ENCODE measurements around the gene NUPR1.

The NUPR1 gene

DNA sequence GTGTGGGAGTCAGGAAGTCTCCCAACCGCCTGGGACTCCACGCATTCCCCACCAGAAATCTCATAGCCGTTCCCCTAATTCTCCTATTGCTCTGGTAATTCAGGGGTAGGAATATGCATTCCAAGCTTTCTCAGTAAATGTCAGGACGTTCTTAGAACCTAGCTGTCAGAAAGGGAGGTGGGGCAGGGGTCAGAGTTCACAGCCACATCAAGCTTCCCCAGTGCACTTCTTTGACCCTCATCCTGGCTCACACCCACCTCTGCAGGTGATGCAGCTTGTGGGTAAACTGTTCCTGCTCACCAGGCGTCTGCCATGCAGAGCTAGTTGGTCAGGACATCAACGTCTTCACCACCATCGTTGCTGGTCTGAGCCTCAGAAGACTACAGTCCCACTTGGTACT is 18.1 kb downstream of the NUPR1 start:
- Histone ChIP-seq H3K9me3 (ENCODE audit: low read length) (no peaks in the 10 kb centered on the region), H3K4me3 (ENCODE audit: low read depth in 1 of 2, low read length in 2 of 2) (no peak overlapping the region), H3K4me1 (ENCODE audit: insufficient read depth, low read length) (peaks cover 11% of the 10 kb centered on the region), H3K27ac (ENCODE audit: low read depth, low read length) (no peak overlapping the region), H3K9ac (ENCODE audit: low read length) (no peak overlapping the region), H3K27me3 (ENCODE audit: control insufficient read depth in 1 of 2, insufficient read depth in 2 of 2, low read length in 2 of 2) (no peaks in the 10 kb centered on the region), H3K36me3 (ENCODE audit: insufficient read depth, low read length) (no peaks in the 10 kb centered on the region)

DNA sequence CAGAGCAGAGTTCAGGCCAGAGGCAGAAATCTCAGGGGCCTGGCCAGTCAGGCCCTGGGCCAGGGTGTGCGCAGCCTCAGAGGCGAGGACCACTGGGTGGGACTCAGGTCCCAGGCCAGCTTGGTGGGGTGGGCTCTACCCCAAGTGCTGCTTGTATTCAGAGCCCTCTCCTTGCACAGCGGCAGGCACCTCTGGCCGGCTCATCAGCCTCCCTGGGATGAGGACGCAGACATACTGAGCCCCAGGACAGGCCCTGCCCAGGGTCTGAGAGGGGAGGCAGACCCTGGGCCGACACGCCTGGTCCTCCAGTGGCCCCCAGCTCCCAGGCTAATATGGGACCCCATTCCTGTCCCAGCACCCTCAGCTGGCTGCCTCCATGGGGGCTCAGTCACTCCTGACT is 24.5 kb downstream of the NUPR1 start:
- Histone ChIP-seq H3K27me3 (ENCODE audit: control insufficient read depth in 1 of 2, insufficient read depth in 2 of 2, low read length in 2 of 2) (no peaks in the 10 kb centered on the region), H3K27ac (ENCODE audit: low read depth, low read length) (no peak overlapping the region), H3K9ac (ENCODE audit: low read length) (no peak overlapping the region), H3K36me3 (ENCODE audit: insufficient read depth, low read length) (no peaks in the 10 kb centered on the region), H3K4me1 (ENCODE audit: insufficient read depth, low read length) (no peaks in the 10 kb centered on the region), H3K4me3 (ENCODE audit: low read depth in 1 of 2, low read length in 2 of 2) (no peak overlapping the region), H3K9me3 (ENCODE audit: low read length) (no peaks in the 10 kb centered on the region)

DNA sequence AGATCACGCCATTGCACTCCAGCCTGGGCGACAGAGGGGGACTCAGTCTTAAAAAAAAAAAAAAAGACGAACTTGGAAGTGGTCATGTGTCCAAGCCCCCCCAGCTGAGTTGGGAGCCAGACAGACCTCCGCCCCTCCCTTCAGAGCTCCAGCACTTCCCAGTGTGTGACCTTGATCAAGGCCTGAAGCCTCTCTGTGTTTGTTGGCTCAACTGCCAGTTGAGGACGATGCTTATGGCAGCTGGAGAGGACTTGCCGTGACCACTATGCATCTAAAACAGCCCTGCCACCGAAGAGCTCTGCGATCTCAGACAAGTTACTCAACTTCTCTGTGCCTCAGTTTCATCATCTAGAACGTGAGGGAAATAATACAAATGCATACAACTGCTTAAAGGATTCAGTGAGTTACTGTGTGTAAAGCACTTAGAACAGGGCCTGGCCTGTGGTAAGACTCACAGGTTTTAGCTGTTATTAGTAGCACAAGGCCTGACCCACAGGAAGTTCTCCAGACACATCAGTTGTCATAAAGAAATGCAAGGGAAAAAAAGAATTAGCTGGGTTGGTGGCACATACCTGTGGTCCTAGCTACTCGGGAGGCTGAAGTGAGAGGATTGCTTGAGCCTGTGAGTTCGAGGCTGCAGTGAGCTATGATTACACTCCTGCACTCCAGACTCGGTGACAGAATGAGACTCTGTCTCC is 25.1 kb downstream of the NUPR1 start:
- H3K27me3 ChIP-seq (ENCODE audit: control insufficient read depth in 1 of 2, insufficient read depth in 2 of 2, low read length in 2 of 2) = no peaks in the 10 kb centered on the region
- H3K36me3 ChIP-seq (ENCODE audit: insufficient read depth, low read length) = no peaks in the 10 kb centered on the region
- H3K4me1 ChIP-seq (ENCODE audit: insufficient read depth, low read length) = no peaks in the 10 kb centered on the region
- no peak overlapping the region for H3K4me3 ChIP-seq (ENCODE audit: low read depth in 1 of 2, low read length in 2 of 2)
- no peak overlapping the region for H3K9ac ChIP-seq (ENCODE audit: low read length)
- H3K9me3 ChIP-seq (ENCODE audit: low read length) = no peaks in the 10 kb centered on the region
- no peak overlapping the region for H3K27ac ChIP-seq (ENCODE audit: low read depth, low read length)

DNA sequence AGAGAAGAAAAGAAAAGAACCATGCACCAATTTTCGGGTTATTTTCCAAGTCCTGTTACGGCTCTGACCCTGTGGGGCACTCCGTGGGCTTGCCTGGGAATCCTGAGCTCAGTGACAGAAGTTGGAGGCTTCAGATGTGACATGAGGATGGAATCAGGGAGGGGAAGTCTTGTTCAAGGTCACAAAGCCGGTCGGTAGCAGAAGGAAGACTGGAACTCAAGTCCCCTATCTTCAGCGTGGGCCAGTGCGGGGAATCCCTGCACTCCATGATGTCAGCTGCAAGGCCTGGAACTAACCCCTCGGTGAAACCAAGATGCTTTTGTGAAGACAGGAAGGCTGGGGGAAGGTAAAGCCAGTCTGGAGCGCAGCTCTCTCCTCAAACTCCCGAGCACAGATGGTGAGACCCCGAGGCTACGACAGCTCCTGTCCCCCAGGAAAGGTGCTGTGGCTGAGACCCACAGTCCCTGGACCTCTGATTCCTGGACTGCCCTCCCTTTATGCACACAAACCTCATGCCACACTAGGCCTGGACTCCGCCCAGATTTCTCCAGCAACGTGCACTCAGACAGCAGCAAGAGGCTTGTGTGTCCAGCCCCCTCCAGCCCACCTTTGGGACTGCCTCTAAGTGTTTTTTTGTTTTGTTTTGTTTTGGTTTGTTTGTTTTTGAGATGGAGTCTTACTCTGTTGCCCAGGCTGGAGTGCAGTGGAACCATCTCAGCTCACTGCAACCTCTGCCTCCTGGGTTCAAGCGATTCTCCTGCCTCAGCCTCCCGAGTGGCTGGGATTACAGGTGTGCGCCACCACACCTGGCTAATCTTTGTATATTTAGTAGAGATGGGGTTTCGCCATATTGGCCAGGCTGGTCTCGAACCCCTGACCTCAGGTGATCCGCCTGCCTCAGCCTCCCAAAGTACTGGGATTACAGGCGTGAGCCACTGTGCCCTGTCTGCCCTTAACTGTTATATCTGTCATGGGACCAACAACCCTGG is 26.7 kb downstream of the NUPR1 start:
- Histone ChIP-seq H3K4me1 (ENCODE audit: insufficient read depth, low read length) (no peaks in the 10 kb centered on the region), H3K4me3 (ENCODE audit: low read depth in 1 of 2, low read length in 2 of 2) (no peak overlapping the region), H3K27ac (ENCODE audit: low read depth, low read length) (no peak overlapping the region), H3K9me3 (ENCODE audit: low read length) (no peaks in the 10 kb centered on the region), H3K9ac (ENCODE audit: low read length) (no peak overlapping the region), H3K27me3 (ENCODE audit: control insufficient read depth in 1 of 2, insufficient read depth in 2 of 2, low read length in 2 of 2) (no peaks in the 10 kb centered on the region), H3K36me3 (ENCODE audit: insufficient read depth, low read length) (no peaks in the 10 kb centered on the region)

DNA sequence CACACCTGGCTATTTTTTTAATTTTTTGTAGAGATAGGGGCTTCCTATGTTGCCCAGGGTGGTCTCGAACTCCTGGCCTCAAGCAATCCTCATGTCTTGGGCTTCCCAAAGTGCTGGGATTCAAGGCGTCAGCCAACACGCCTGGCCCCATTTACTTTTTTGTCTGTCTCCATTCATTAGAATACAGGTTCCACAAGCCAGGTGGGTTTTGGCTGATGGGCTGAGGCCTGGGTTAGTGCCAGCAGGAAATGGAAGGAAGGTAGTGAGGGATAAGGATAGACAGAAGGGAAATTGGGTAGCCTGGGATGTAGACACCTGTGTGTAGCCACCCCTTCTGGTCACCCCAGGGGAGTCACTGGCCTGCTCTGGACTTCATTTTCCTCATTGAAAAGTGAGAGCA is 27.7 kb downstream of the NUPR1 start:
- H3K9ac ChIP-seq (ENCODE audit: low read length) = no peak overlapping the region
- H3K9me3 ChIP-seq (ENCODE audit: low read length) = no peaks in the 10 kb centered on the region
- no peak overlapping the region for H3K27ac ChIP-seq (ENCODE audit: low read depth, low read length)
- no peaks in the 10 kb centered on the region for H3K27me3 ChIP-seq (ENCODE audit: control insufficient read depth in 1 of 2, insufficient read depth in 2 of 2, low read length in 2 of 2)
- H3K4me1 ChIP-seq (ENCODE audit: insufficient read depth, low read length) = no peaks in the 10 kb centered on the region
- no peak overlapping the region for H3K4me3 ChIP-seq (ENCODE audit: low read depth in 1 of 2, low read length in 2 of 2)
- no peaks in the 10 kb centered on the region for H3K36me3 ChIP-seq (ENCODE audit: insufficient read depth, low read length)

DNA sequence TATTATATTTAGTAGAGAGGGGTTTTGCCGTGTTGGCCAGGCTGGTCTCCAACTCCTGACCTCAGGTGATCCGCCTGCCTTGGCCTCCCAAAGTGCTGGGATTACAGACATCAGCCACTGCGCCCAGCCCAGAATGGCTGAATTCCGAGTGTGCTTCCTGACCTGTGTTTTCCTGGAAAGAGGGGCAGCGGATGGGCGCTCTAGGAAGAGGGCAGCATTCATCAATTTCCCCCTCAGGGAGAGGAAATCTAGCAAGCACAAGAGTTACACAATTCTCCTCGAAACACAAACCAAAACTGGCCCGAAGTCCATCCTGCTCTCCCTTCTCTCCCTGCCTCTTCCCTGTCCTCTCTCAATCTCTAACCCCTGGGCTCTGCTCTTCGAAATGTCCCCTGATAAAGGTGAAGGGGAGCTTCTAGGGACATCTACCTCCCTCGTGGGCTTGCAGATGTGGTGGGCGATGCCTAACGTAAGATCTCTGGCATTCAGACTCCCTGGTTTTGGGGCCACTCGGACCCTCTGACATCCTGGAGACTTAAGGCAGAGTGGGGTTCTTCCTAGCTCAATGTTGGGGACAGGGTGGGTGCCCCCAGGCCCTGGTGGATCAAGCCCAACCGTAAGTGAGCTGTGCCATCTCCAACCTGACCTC is 33.2 kb downstream of the NUPR1 start:
- Histone ChIP-seq H3K9ac (ENCODE audit: low read length) (no peak overlapping the region), H3K9me3 (ENCODE audit: low read length) (no peaks in the 10 kb centered on the region), H3K27me3 (ENCODE audit: control insufficient read depth in 1 of 2, insufficient read depth in 2 of 2, low read length in 2 of 2) (no peaks in the 10 kb centered on the region), H3K4me1 (ENCODE audit: insufficient read depth, low read length) (no peaks in the 10 kb centered on the region), H3K36me3 (ENCODE audit: insufficient read depth, low read length) (no peaks in the 10 kb centered on the region), H3K4me3 (ENCODE audit: low read depth in 1 of 2, low read length in 2 of 2) (no peak overlapping the region), H3K27ac (ENCODE audit: low read depth, low read length) (no peak overlapping the region)

DNA sequence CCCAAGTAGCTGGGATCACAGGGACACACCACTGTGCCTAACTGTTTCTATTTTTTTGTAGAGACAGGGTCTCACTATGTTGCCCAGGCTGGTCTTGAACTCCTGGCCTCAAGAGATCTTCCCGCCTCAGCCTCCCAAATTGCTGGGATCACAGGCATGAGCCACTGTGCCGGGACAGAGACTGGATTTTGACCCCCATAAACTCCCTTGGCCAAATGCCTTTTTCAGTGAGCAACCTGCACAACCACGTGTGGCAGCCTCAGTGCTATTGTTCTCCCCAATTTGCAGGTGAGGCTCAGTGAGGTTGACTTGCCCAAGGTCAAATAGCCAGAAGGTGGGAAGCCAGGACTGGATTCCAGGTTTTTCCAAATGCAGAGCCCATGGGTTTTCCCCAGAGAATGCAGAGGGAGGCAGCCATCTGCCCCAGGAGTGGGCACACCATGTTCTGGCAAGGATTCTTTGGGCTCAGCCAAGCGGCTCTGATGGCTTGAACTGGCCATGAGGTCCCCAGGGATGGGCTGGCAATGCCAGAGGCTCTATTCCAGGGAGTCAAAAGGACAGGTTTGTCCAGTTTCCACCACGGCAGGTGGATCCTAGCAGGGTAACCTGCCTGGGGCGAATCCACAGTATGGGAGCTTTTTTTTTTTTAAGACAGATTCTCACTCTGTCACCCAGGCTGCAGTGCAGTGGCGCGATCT is 33.9 kb downstream of the NUPR1 start:
- Histone ChIP-seq H3K9ac (ENCODE audit: low read length) (no peak overlapping the region), H3K4me1 (ENCODE audit: insufficient read depth, low read length) (no peaks in the 10 kb centered on the region), H3K4me3 (ENCODE audit: low read depth in 1 of 2, low read length in 2 of 2) (no peak overlapping the region), H3K36me3 (ENCODE audit: insufficient read depth, low read length) (no peaks in the 10 kb centered on the region), H3K9me3 (ENCODE audit: low read length) (no peaks in the 10 kb centered on the region), H3K27ac (ENCODE audit: low read depth, low read length) (no peak overlapping the region), H3K27me3 (ENCODE audit: control insufficient read depth in 1 of 2, insufficient read depth in 2 of 2, low read length in 2 of 2) (no peaks in the 10 kb centered on the region)

DNA sequence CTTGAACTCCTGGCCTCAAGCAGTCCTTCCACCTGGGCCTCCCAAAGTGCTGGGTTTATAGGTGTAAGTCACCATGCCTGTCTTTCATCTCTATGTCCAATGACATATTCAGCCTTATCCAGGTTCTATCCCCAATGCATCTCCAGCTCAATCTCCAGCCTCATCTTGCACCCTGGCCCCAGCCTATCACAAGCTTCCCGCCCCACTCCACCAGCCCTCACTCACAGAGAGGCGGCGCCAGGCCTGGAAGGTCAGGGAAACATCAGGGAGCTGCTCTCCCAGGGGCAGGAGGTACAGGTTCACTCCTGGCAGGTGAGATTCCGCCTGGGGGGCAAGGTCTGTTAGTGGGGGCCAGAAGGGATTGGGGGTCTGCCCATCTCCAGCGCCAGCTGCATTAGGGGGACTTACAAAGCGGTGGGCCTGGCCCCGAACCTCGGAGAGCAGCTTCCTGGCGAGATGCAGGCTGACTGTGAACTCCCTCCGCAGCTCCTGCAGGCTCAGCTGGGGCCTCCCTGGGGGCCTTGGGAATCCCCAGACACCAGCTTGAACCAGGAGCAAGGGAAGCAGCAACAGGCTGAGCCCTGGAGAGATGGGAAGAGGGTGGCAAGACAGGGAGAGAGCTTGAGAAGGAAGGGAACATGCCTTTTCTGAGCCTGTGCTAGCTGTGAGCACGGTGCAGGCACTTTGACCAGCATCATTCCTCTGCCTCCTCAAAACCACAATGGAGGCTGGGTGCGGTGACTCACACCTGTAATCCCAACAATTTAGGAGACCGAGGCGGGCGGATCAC is 35.1 kb downstream of the NUPR1 start:
- no peak overlapping the region for H3K27ac ChIP-seq (ENCODE audit: low read depth, low read length)
- no peak overlapping the region for H3K9ac ChIP-seq (ENCODE audit: low read length)
- H3K27me3 ChIP-seq (ENCODE audit: control insufficient read depth in 1 of 2, insufficient read depth in 2 of 2, low read length in 2 of 2) = no peaks in the 10 kb centered on the region
- no peaks in the 10 kb centered on the region for H3K9me3 ChIP-seq (ENCODE audit: low read length)
- H3K4me3 ChIP-seq (ENCODE audit: low read depth in 1 of 2, low read length in 2 of 2) = no peak overlapping the region
- H3K36me3 ChIP-seq (ENCODE audit: insufficient read depth, low read length) = no peaks in the 10 kb centered on the region
- H3K4me1 ChIP-seq (ENCODE audit: insufficient read depth, low read length) = no peaks in the 10 kb centered on the region

DNA sequence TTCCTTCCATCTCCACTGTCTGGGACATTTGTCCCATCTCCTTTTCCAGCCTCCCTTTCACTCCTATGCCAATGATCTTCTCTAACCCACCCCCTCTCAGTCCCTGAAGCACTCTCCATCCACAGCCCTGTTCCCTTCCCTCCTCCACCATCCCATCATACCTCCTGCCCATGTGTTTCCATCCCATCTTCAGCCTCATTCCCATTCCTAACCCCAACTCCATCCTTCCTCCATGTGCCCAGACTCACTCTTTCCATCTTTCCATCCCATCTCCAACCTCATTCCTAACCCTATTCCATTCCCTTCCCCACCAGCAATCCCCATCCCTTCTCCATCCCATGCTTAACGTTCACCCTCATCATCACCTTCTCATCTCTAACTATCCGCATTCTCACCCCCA is 36.5 kb downstream of the NUPR1 start:
- Histone ChIP-seq H3K27ac (ENCODE audit: low read depth, low read length) (no peak overlapping the region), H3K27me3 (ENCODE audit: control insufficient read depth in 1 of 2, insufficient read depth in 2 of 2, low read length in 2 of 2) (no peaks in the 10 kb centered on the region), H3K4me3 (ENCODE audit: low read depth in 1 of 2, low read length in 2 of 2) (no peak overlapping the region), H3K4me1 (ENCODE audit: insufficient read depth, low read length) (no peaks in the 10 kb centered on the region), H3K9ac (ENCODE audit: low read length) (no peak overlapping the region), H3K9me3 (ENCODE audit: low read length) (no peaks in the 10 kb centered on the region), H3K36me3 (ENCODE audit: insufficient read depth, low read length) (no peaks in the 10 kb centered on the region)

DNA sequence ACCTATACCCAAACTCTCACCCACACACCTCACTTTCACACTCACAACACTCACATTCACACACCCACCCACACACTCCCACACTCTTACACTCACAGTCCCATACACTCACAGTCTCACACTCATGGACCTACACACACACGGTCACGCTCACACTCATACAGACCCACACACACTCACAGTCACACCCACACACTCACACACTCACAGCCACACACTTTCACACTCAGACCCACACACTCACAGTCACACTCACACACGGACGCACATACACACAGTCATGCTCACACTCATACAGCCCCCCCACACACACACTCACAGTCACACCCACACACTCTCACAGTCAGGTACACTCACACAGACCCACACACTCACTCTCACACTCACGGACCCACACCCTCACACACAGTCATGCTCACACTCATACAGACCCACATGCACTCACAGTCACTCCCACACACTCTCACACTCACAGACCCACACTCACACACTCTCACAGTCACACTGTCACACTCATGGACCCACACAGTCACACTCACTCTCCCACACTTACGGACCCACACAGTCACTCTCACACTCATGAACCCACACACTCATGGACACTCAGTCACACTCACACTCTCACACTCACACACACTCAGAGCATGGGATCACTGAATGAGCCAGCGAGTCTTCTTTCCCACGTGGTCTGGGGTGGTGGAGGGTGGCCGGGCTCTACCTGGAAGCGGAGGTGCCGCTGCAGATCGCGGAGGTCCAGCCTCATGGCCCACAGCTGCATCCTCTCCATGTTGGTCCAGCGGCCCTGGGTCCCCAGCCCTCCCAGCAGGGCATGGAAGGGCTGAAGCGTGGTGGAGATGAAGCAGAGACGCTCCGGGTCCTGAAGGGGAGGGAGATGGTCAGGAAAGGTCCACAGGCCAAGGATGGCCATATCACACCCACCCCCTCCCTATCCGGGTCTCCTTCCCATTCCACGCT is 37.2 kb downstream of the NUPR1 start:
- no peaks in the 10 kb centered on the region for H3K4me1 ChIP-seq (ENCODE audit: insufficient read depth, low read length)
- no peak overlapping the region for H3K4me3 ChIP-seq (ENCODE audit: low read depth in 1 of 2, low read length in 2 of 2)
- H3K9me3 ChIP-seq (ENCODE audit: low read length) = no peaks in the 10 kb centered on the region
- no peak overlapping the region for H3K27ac ChIP-seq (ENCODE audit: low read depth, low read length)
- H3K9ac ChIP-seq (ENCODE audit: low read length) = no peak overlapping the region
- no peaks in the 10 kb centered on the region for H3K27me3 ChIP-seq (ENCODE audit: control insufficient read depth in 1 of 2, insufficient read depth in 2 of 2, low read length in 2 of 2)
- H3K36me3 ChIP-seq (ENCODE audit: insufficient read depth, low read length) = no peaks in the 10 kb centered on the region
